GM23248 (cell line): ENCODE data around the gene ACSF3.

ENCODE experiments used
- EZH2 ChIP-seq: fragments of 200-600 bp; sonication (generic); IDR thresholded peaks from 2 replicates; pipeline ENCODE4 v1.6.1; 2018; ENCODE audit warnings: antibody characterized with exemption, mild to moderate bottlenecking; ENCODE audit not compliant: insufficient read depth, poor library complexity, severe bottlenecking
- EZH2phosphoT487 ChIP-seq: fragments of 200-600 bp; sonication (generic); IDR thresholded peaks from 2 replicates; pipeline ENCODE4 v1.6.1; 2018; ENCODE audit warnings: antibody characterized with exemption, moderate library complexity, mild to moderate bottlenecking, low read depth; ENCODE audit not compliant: insufficient read depth

GRCh38 chr16:89055894-89056555 lies 37.6 kb upstream of the ACSF3 start:
- TF ChIP-seq EZH2phosphoT487: no peak
- TF ChIP-seq EZH2: no peak
